ENCODE results near the gene PAIP2B. TPM values are rescaled to one million over a fixed set of nuclear protein-coding genes. Genes with fewer than 3 reads are reported as not detected.

PAIP2B gene
- total RNA-seq, 1 experiment from 2014 or later = 1.4 TPM

DNA sequence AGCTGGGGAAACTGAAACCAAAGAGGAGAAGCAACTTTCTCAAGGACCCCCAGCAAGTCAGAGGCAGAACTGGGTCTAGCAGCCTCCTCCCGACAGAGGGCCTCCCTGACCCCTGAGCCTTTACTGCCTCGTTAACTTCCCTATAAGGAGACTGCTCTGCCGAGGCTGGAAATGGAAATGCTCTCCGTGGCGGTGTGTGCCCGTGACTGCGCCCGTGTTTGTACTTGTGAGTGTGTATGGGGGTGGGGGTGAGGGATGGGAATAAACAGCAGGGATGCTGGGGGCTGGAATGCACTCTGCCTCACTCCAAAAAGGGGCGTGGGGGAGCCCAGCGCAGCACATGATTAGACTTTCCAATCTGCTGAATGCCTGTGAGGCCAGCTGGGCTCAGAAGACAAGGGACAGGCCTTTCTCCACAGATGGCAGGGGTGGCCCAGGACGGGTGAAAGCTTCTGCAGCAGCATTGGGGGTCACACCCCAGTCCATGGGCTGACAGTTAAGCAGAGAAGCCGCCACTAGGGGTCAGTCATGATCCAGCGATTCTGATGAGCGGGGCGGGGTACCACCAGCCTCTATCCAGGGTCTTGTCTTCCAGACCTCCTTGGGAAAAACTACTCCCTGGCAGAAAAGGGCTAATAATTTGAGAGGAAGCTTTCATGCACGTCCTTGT is 69.6 kb downstream of the PAIP2B start:
- POLR2A ChIA-PET = interaction anchor here (0.9 kb wide), 1 partner anchor 15 kb away, joined by 4 read pairs; no protein-coding TSS in a partner anchor
- in situ Hi-C loops (cut with HindIII; ENCODE audit: low pct_unique_long_range_greater_than_20kb, low sequenced_read_pairs) = no loop called here
- CTCF ChIA-PET = interaction anchor here (0.7 to 1.1 kb wide), 2 partner anchors 56 to 208 kb away, joined by 3 to 4 read pairs; no protein-coding TSS in a partner anchor

DNA sequence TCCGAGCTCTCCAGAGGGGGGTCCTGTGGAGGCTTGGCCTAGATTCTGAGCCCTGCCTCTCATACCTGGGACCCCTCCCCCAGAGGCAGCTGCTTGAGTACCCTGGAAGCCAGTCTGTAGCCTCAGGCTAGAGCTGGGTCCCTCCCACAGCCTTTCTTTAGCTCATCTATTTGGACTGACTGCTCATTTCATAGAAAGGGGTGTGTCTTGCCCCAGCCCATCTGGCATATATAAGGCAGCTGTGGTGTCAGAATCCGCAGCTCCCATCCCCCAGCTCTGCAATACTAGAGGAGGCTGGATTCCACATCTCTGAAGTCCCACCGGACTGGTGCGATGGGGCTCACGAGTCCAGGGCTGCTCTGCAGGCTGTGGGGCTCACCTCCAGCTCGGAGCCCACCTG is 70.3 kb downstream of the PAIP2B start:
- peaks cover 2% of the 10 kb centered on the region; the same call in 1 of the 2 replicates for H3K27me3 ChIP-seq (ENCODE audit: control insufficient read depth, insufficient read depth, low read length)
- ATAC-seq (peak; percentile 49), DNase-seq (ENCODE audit: low read depth, low spot score) (no peak)
- no peaks in the 10 kb centered on the region for H3K4me1 ChIP-seq (ENCODE audit: control insufficient read depth, insufficient read depth, low read length)
- ChIA-PET CTCF (interaction anchor here (0.7 to 1.1 kb wide), 2 partner anchors 56 to 209 kb away, joined by 3 to 4 read pairs; no protein-coding TSS in a partner anchor), POLR2A (interaction anchor here (0.9 kb wide), 1 partner anchor 14 kb away, joined by 4 read pairs; no protein-coding TSS in a partner anchor)
- no peaks in the 10 kb centered on the region for H3K36me3 ChIP-seq (ENCODE audit: control insufficient read depth, insufficient read depth, low read length)
- H3K9me3 ChIP-seq (ENCODE audit: control insufficient read depth, insufficient read depth, low read depth, low read length) = no peaks in the 10 kb centered on the region
- BruUV-seq (replicated peaks) = no TSS peak
- in situ Hi-C loops (cut with HindIII; ENCODE audit: low pct_unique_long_range_greater_than_20kb, low sequenced_read_pairs) = no loop called here
- TF ChIP-seq TCF7L2 (IDR thresholded peaks at IDR 0.05; ENCODE audit: low read depth, low read length) (no peak), REST (IDR thresholded peaks at IDR 0.05; ENCODE audit: insufficient read depth in 1 of 2, low read depth in 2 of 2, low read length in 1 of 2) (no peak), SIN3A (IDR thresholded peaks at IDR 0.05; ENCODE audit: borderline replicate concordance, insufficient read depth, low read depth, low read length) (no peak), CTCF (IDR thresholded peaks at IDR 0.05) (no peak)
- H3K4me3 ChIP-seq (ENCODE audit: low read depth in 2 of 2, low read length in 2 of 2) = peak overlapping the region in 1 of 2 experiments; percentile 27; a peak in 2 of 4 replicates
- no peak overlapping the region for H3K27ac ChIP-seq (ENCODE audit: low read length)
- intact Hi-C loops (cut with micrococcal nuclease; ENCODE audit: unreplicated experiment) = no loop called here

More for the DNA sequence above, 69.6 kb downstream of the PAIP2B start:
- H3K9me3 ChIP-seq (ENCODE audit: control insufficient read depth, insufficient read depth, low read depth, low read length) = no peaks in the 10 kb centered on the region
- peak overlapping the region; percentile 4 to 27; a peak in 3 of 4 replicates for H3K4me3 ChIP-seq (ENCODE audit: low read depth in 2 of 2, low read length in 2 of 2)
- peak; percentile 81 for ATAC-seq
- intact Hi-C loops (cut with micrococcal nuclease; ENCODE audit: unreplicated experiment) = no loop called here
- peak; percentile 10 for DNase-seq (ENCODE audit: low read depth, low spot score)
- H3K27me3 ChIP-seq (ENCODE audit: control insufficient read depth, insufficient read depth, low read length) = peaks cover 2% of the 10 kb centered on the region; the same call in 1 of the 2 replicates
- TF ChIP-seq TCF7L2 (IDR thresholded peaks at IDR 0.05; ENCODE audit: low read depth, low read length) = no peak
- no peak for TF ChIP-seq POLR2AphosphoS5 (IDR thresholded peaks at IDR 0.05; ENCODE audit: low read depth, low read length)
- TF ChIP-seq CTCF (IDR thresholded peaks at IDR 0.05) = peak; percentile 87
- no peak for TF ChIP-seq REST (IDR thresholded peaks at IDR 0.05; ENCODE audit: insufficient read depth in 1 of 2, low read depth in 2 of 2, low read length in 1 of 2)
- TF ChIP-seq SIN3A (IDR thresholded peaks at IDR 0.05; ENCODE audit: borderline replicate concordance, insufficient read depth, low read depth, low read length) = no peak
- H3K27ac ChIP-seq (ENCODE audit: low read length) = no peak overlapping the region
- H3K4me1 ChIP-seq (ENCODE audit: control insufficient read depth, insufficient read depth, low read length) = no peaks in the 10 kb centered on the region
- BruUV-seq (replicated peaks) = no TSS peak
- H3K36me3 ChIP-seq (ENCODE audit: control insufficient read depth, insufficient read depth, low read length) = no peaks in the 10 kb centered on the region

All from Panc1 (cell line).